Vagina (tissue), 2 donors: ENCODE results near the gene PARD3. TPM values are rescaled to one million over a fixed set of nuclear protein-coding genes. Genes with fewer than 3 reads are reported as not detected.

ENCODE experiments used
- DNase-seq, 2 donors: peaks; one replicate each; pipeline ENCODE4 v3.0.0-alpha.2; 2017; ENCODE audit errors: extremely low spot score in 2 of 2
- H3K27ac ChIP-seq: fragments of 200-600 bp; sonication (generic); one replicate; pipeline ENCODE4 v1.5.1; 2019
- H3K27me3 ChIP-seq: fragments of 200-600 bp; sonication (generic); one replicate; pipeline ENCODE4 v1.5.1; 2019
- H3K36me3 ChIP-seq, 2 donors: fragments of 200-600 bp; sonication (generic); one replicate each; pipeline ENCODE4 v1.5.1; 2017 to 2019
- H3K4me1 ChIP-seq: fragments of 200-600 bp; sonication (generic); one replicate; pipeline ENCODE4 v1.5.1; 2019
- H3K4me3 ChIP-seq, 2 donors: fragments of 200-600 bp; sonication (generic); 1 replicate in 1 of 2; 2 replicates in 1 of 2; pipeline ENCODE4 v1.5.1; 2016 to 2019
- H3K9me3 ChIP-seq: fragments of 200-600 bp; sonication (generic); one replicate; pipeline ENCODE4 v1.5.1; 2019
- CTCF ChIP-seq, 3 experiments: fragments of 450-650 bp in 2 of 3; fragments of 200-600 bp in 1 of 3; sonication (generic) in 1 of 3; IDR thresholded peaks; one replicate each; pipeline ENCODE4 v1.5.1; 2017 to 2019; ENCODE audit warnings: antibody characterized with exemption in 3 of 3, mild to moderate bottlenecking in 2 of 3, moderate library complexity in 2 of 3
- POLR2A ChIP-seq, 2 donors: fragments of 450-650 bp; IDR thresholded peaks; one replicate each; pipeline ENCODE4 v1.6.1; 2017; ENCODE audit warnings: antibody characterized with exemption in 2 of 2, mild to moderate bottlenecking in 2 of 2, moderate library complexity in 2 of 2
- POLR2AphosphoS5 ChIP-seq, 2 donors: sonication (generic); formaldehyde crosslinking; IDR thresholded peaks; one replicate each; pipeline ENCODE4 v1.9.0; 2017; ENCODE audit warnings: antibody characterized with exemption in 2 of 2, mild to moderate bottlenecking in 2 of 2, low read depth in 1 of 2; ENCODE audit not compliant: insufficient read depth in 1 of 2
- intact Hi-C: fragments of 100-400 bp; cut with DNase I; formaldehyde crosslinking; loops from one replicate; pipeline ENCODE4 v1.15.1; 2023
- total RNA-seq: library from RNA; depleted of rRNA; stranded (reverse); fragments of >200 nt; gene quantifications from one replicate; pipeline ENCODE4 v1.2.3, GENCODE V29; 2016

The PARD3 gene
- total RNA-seq, 1 donor from 2014 or later = 95.5 TPM

GRCh38 chr10:34679177-34679576 is 135.9 kb downstream of the PARD3 start:
- DNase-seq = no peak
- no peak overlapping the region for H3K27ac ChIP-seq
- TF ChIP-seq POLR2AphosphoS5 (IDR thresholded peaks at IDR 0.05; ENCODE audit: insufficient read depth in 1 of 2, low read depth in 1 of 2) (no peak), CTCF (IDR thresholded peaks at IDR 0.05) (no peak), POLR2A (IDR thresholded peaks at IDR 0.05) (no peak)

GRCh38 chr10:34677591-34677990 is 137.5 kb downstream of the PARD3 start:
- no peak for DNase-seq
- Histone ChIP-seq H3K36me3 (no peaks in the 10 kb centered on the region), H3K9me3 (no peaks in the 10 kb centered on the region), H3K27ac (no peak overlapping the region), H3K4me3 (no peak overlapping the region), H3K4me1 (peaks cover 11% of the 10 kb centered on the region), H3K27me3 (no peaks in the 10 kb centered on the region)
- TF ChIP-seq POLR2A (IDR thresholded peaks at IDR 0.05) = no peak
- TF ChIP-seq POLR2AphosphoS5 (IDR thresholded peaks at IDR 0.05; ENCODE audit: insufficient read depth in 1 of 2, low read depth in 1 of 2) = no peak
- no peak for TF ChIP-seq CTCF (IDR thresholded peaks at IDR 0.05)
- intact Hi-C loops = no loop called here

More at GRCh38 chr10:34679177-34679576, 135.9 kb downstream of the PARD3 start:
- no peaks in the 10 kb centered on the region for H3K27me3 ChIP-seq
- intact Hi-C loops = no loop called here
- H3K4me1 ChIP-seq = peaks cover 6% of the 10 kb centered on the region
- H3K36me3 ChIP-seq = no peaks in the 10 kb centered on the region
- H3K4me3 ChIP-seq = no peak overlapping the region
- no peaks in the 10 kb centered on the region for H3K9me3 ChIP-seq

GRCh38 chr10:34677132-34677531 is 138.0 kb downstream of the PARD3 start:
- TF ChIP-seq CTCF (IDR thresholded peaks at IDR 0.05) (no peak), POLR2A (IDR thresholded peaks at IDR 0.05) (no peak), POLR2AphosphoS5 (IDR thresholded peaks at IDR 0.05; ENCODE audit: insufficient read depth in 1 of 2, low read depth in 1 of 2) (no peak)
- Histone ChIP-seq H3K27me3 (no peaks in the 10 kb centered on the region), H3K36me3 (no peaks in the 10 kb centered on the region), H3K27ac (no peak overlapping the region), H3K4me1 (peaks cover 15% of the 10 kb centered on the region), H3K4me3 (no peak overlapping the region), H3K9me3 (no peaks in the 10 kb centered on the region)
- DNase-seq = no peak
- intact Hi-C loops = no loop called here

- Histone ChIP-seq H3K36me3 (no peaks in the 10 kb centered on the region), H3K4me3 (no peak overlapping the region), H3K9me3 (no peaks in the 10 kb centered on the region), H3K4me1 (peaks cover 14% of the 10 kb centered on the region), H3K27me3 (no peaks in the 10 kb centered on the region), H3K27ac (no peak overlapping the region)
- DNase-seq = no peak
- TF ChIP-seq POLR2A (IDR thresholded peaks at IDR 0.05) (no peak), POLR2AphosphoS5 (IDR thresholded peaks at IDR 0.05; ENCODE audit: insufficient read depth in 1 of 2, low read depth in 1 of 2) (no peak), CTCF (IDR thresholded peaks at IDR 0.05) (no peak)
- intact Hi-C loops = no loop called here
These were observed 140.9 kb downstream of the PARD3 start for GRCh38 chr10:34674176-34674575.

- H3K9me3 ChIP-seq = no peaks in the 10 kb centered on the region
- no peak overlapping the region for H3K27ac ChIP-seq
- peaks cover 24% of the 10 kb centered on the region for H3K4me1 ChIP-seq
- TF ChIP-seq CTCF (IDR thresholded peaks at IDR 0.05) (no peak), POLR2AphosphoS5 (IDR thresholded peaks at IDR 0.05; ENCODE audit: insufficient read depth in 1 of 2, low read depth in 1 of 2) (no peak), POLR2A (IDR thresholded peaks at IDR 0.05) (no peak)
- intact Hi-C loops = no loop called here
- no peaks in the 10 kb centered on the region for H3K36me3 ChIP-seq
- no peak overlapping the region for H3K4me3 ChIP-seq
- DNase-seq = no peak
- H3K27me3 ChIP-seq = no peaks in the 10 kb centered on the region
These were observed 145.0 kb downstream of the PARD3 start for GRCh38 chr10:34670081-34670480.
